IMR-90 (cell line): ENCODE results near the gene CD248.
"Not testable (repeated sequence)": the region's sequence is repeated elsewhere in the genome, so short reads cannot be mapped to it uniquely, and the experiment has no call there.

Experiments used
- CEBPB ChIP-seq: IDR thresholded peaks from 2 replicates; pipeline ENCODE4 v1.6.1; 2012; ENCODE audit warnings: low read depth, low read length, improper control_type of control experiment
- MAFK ChIP-seq: IDR thresholded peaks from 2 replicates; pipeline ENCODE4 v1.6.1; 2012; ENCODE audit warnings: low read depth, low read length, improper control_type of control experiment
- MAZ ChIP-seq: IDR thresholded peaks from 2 replicates; pipeline ENCODE4 v1.6.1; 2012; ENCODE audit warnings: low read depth, mild to moderate bottlenecking, low read length, improper control_type of control experiment, moderate library complexity, borderline replicate concordance
- MXI1 ChIP-seq: IDR thresholded peaks from 2 replicates; pipeline ENCODE4 v1.6.1; 2012; ENCODE audit warnings: low read depth, mild to moderate bottlenecking, low read length, moderate library complexity, borderline replicate concordance
- POLR2A ChIP-seq: IDR thresholded peaks from 2 replicates; pipeline ENCODE4 v1.6.1; 2012; ENCODE audit warnings: mild to moderate bottlenecking, low read depth, low read length
- RAD21 ChIP-seq: IDR thresholded peaks from 2 replicates; pipeline ENCODE4 v1.6.1; 2012; ENCODE audit warnings: low read length, improper control_type of control experiment
- RCOR1 ChIP-seq: IDR thresholded peaks from 2 replicates; pipeline ENCODE4 v1.6.1; 2012; ENCODE audit warnings: mild to moderate bottlenecking, low read length, improper control_type of control experiment; ENCODE audit not compliant: insufficient replicate concordance
- USF2 ChIP-seq: fragments of 150-350 bp; IDR thresholded peaks from 2 replicates; pipeline ENCODE4 v1.6.1; 2017; ENCODE audit warnings: mild to moderate bottlenecking, antibody characterized with exemption, low read length, low read depth
- TF ChIP-seq, protein P1 (sequence below): conservative IDR thresholded peaks from 2 replicates; pipeline ENCODE4 v1.5.1; 2012; ENCODE audit warnings: mild to moderate bottlenecking, low read depth, low read length, improper control_type of control experiment
- TF ChIP-seq, protein P2 (sequence below): fragments of 150-350 bp; IDR thresholded peaks from 2 replicates; pipeline ENCODE4 v1.6.1; 2016; ENCODE audit warnings: low read depth, mild to moderate bottlenecking, low read length, moderate library complexity, borderline replicate concordance

DNA sequence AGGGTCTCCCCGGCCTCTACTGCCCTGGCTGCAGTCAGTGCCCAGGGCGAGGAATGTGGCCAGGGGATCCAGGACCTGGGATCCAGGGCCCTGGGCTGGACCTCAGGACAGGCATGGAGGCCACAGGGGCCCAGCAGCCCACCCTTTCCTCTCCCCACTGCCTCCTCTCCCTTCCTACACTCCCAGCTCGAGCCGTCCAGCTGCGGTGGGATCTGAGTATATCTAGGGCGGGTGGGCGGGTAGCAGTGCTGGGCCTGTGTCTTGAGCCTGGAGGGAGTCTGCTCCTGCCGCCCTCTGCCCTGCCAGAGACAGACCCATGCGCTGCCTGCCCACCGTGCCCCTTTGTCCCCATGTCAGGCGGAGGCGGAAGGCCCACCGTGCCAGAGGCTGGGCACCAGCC is 40.2 kb downstream of the CD248 start:
- TF ChIP-seq MAFK, MAZ, MXI1, USF2, POLR2A, RAD21, CEBPB, RCOR1: not testable (repeated sequence)
- TF ChIP-seq, protein P1, sequence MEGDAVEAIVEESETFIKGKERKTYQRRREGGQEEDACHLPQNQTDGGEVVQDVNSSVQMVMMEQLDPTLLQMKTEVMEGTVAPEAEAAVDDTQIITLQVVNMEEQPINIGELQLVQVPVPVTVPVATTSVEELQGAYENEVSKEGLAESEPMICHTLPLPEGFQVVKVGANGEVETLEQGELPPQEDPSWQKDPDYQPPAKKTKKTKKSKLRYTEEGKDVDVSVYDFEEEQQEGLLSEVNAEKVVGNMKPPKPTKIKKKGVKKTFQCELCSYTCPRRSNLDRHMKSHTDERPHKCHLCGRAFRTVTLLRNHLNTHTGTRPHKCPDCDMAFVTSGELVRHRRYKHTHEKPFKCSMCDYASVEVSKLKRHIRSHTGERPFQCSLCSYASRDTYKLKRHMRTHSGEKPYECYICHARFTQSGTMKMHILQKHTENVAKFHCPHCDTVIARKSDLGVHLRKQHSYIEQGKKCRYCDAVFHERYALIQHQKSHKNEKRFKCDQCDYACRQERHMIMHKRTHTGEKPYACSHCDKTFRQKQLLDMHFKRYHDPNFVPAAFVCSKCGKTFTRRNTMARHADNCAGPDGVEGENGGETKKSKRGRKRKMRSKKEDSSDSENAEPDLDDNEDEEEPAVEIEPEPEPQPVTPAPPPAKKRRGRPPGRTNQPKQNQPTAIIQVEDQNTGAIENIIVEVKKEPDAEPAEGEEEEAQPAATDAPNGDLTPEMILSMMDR = not testable (repeated sequence)
- TF ChIP-seq, protein P2, sequence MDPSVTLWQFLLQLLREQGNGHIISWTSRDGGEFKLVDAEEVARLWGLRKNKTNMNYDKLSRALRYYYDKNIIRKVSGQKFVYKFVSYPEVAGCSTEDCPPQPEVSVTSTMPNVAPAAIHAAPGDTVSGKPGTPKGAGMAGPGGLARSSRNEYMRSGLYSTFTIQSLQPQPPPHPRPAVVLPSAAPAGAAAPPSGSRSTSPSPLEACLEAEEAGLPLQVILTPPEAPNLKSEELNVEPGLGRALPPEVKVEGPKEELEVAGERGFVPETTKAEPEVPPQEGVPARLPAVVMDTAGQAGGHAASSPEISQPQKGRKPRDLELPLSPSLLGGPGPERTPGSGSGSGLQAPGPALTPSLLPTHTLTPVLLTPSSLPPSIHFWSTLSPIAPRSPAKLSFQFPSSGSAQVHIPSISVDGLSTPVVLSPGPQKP = not testable (repeated sequence)
